Omental fat pad (tissue), 4 donors: ENCODE measurements around the gene COX5A. TPM values are rescaled to one million over a fixed set of nuclear protein-coding genes. Genes with fewer than 3 reads are reported as not detected.
A peak's percentile ranks its signal among the peaks of the same experiment; 100 is the strongest.
"Not testable (repeated sequence)": the region's sequence is repeated elsewhere in the genome, so short reads cannot be mapped to it uniquely, and the experiment has no call there.

Source experiments
- ATAC-seq: fragments of 150-250 bp; one replicate; pipeline ENCODE4 v1.9.1; 2016; ENCODE audit warnings: mild to moderate bottlenecking, moderate library complexity; ENCODE audit not compliant: low FRiP score
- DNase-seq: peaks from one replicate; pipeline ENCODE4 v3.0.0-alpha.2; 2019; ENCODE audit warnings: low spot score
- total RNA-seq, 4 donors: library from RNA; depleted of rRNA; stranded (reverse); fragments of >200 nt; gene quantifications; one replicate each; pipeline ENCODE4 v1.1.0, GENCODE V29; 2016
- TF ChIP-seq, protein P1 (sequence below), 3 donors: fragments of 450-650 bp; IDR thresholded peaks; one replicate each; pipeline ENCODE4 v1.5.1; 2016 to 2017; ENCODE audit warnings: antibody characterized with exemption in 3 of 3, mild to moderate bottlenecking in 3 of 3, moderate library complexity in 2 of 3

The COX5A gene
- total RNA-seq, 4 donors from 2014 or later: 47.6 to 103 (median 69.7) TPM

- no peak for ATAC-seq
- TF ChIP-seq, protein P1, sequence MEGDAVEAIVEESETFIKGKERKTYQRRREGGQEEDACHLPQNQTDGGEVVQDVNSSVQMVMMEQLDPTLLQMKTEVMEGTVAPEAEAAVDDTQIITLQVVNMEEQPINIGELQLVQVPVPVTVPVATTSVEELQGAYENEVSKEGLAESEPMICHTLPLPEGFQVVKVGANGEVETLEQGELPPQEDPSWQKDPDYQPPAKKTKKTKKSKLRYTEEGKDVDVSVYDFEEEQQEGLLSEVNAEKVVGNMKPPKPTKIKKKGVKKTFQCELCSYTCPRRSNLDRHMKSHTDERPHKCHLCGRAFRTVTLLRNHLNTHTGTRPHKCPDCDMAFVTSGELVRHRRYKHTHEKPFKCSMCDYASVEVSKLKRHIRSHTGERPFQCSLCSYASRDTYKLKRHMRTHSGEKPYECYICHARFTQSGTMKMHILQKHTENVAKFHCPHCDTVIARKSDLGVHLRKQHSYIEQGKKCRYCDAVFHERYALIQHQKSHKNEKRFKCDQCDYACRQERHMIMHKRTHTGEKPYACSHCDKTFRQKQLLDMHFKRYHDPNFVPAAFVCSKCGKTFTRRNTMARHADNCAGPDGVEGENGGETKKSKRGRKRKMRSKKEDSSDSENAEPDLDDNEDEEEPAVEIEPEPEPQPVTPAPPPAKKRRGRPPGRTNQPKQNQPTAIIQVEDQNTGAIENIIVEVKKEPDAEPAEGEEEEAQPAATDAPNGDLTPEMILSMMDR (IDR thresholded peaks at IDR 0.05): no peak
- DNase-seq: no peak
Measured at GRCh38 chr15:74891469-74891868, 46.4 kb downstream of the COX5A start.

GRCh38 chr15:74890665-74890960 is 47.3 kb downstream of the COX5A start:
- no peak for DNase-seq

DNA sequence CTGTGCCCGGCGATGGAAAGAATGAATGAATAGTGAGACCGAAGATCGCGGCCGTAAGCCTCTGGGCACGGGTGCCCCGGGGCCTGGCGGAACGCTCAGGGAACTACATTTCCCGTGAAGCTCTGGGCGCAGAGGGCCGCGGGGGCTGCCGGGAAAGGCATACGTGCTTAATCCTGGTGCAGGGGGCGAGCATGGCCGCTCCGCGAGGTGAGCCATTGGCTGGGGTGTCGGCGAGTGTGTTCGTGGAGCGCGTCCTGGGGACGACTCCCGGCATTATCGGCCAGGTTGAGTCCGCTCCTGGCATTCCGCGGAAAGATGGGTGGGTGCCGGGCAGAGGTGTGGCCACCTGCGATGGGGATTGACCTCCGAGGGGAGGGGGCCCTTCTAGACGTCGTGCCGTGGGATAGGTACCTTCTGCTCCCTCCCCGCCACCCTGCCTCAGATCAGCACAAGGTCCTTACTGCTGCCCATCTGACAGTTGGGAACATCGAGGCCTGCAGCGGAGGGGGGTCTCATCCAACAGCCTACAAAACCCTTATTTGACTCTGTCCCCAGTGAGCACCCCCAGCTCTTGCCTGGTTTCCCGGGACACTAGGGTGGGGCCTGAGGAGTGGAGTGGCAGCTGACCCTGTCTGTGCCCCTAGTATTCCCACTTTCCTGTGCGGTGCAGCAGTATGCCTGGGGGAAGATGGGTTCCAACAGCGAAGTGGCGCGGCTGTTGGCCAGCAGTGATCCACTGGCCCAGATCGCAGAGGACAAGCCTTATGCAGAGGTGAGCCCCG is 47.8 kb downstream of the COX5A start, which contains the start of gene MPI:
Gene MPI, plus strand, starts transcription at position 160 of the 782 bp plus-strand sequence. Its CDS starts 32 bp downstream, at position 192.
- peak; percentile 56 for DNase-seq
- TF ChIP-seq, protein P1 (IDR thresholded peaks at IDR 0.05): no peak
- ATAC-seq: peak; percentile 96

More at GRCh38 chr15:74890665-74890960, 47.3 kb downstream of the COX5A start:
- TF ChIP-seq, protein P1 (IDR thresholded peaks at IDR 0.05): no peak
- peak; percentile 36 for ATAC-seq

- TF ChIP-seq, protein P1 (IDR thresholded peaks at IDR 0.05): no peak
- ATAC-seq (no peak), DNase-seq (no peak)
Measured at GRCh38 chr15:74889390-74889882, 48.4 kb downstream of the COX5A start.

DNA sequence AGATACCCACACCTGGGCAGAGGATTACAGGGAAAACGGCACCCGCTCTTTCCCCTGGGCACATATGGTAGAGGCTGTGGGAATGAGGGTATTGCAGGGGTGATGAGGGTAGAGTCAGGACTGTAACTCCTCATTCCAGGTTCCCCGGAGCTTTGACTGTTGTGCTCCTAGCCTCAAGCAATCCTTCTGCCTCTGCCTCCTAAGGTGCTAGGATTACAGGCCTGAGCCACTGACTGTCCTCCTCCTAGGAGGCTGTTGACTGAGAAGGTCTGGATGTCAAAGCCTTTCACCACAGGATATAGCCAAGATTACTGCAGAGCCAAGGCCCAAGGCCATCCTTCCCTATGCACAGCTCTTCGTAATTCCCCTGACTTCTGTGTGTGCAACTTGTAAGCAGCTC is 49.2 kb downstream of the COX5A start:
- ATAC-seq (no peak), DNase-seq (no peak)
- TF ChIP-seq, protein P1 (IDR thresholded peaks at IDR 0.05): no peak

- not testable (repeated sequence) for DNase-seq, ATAC-seq
Measured at GRCh38 chr15:74887537-74888193, 50.2 kb downstream of the COX5A start.

DNA sequence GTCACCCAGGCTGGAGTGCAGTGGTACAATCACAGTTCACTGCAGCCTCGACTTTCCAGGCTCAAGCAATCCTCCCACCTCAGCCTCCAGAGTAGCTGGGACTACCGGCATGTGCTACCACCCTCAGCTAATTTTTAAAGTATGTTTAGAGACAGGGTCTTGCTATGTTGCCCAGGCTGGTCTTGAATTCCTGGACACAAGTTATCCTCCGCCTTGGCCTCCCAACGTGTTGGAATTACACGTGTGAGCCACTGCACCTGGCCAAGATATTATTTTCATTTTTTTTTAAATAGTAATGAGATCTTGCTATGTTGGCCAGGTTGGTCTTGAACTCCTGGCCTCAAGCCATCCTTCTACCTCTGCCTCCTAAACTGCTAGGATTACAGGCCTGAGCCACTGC is 52.4 kb downstream of the COX5A start:
- DNase-seq: no peak
- ATAC-seq: no peak
- TF ChIP-seq, protein P1 (IDR thresholded peaks at IDR 0.05): no peak
